Erythroblast (primary cell): ENCODE data around the gene PPP4R2.

ENCODE experiments used
- GATA1 ChIP-seq: IDR thresholded peaks from 2 replicates; pipeline ENCODE4 v1.6.1; 2011; ENCODE audit warnings: low read depth, mild to moderate bottlenecking, control low read depth, low read length, moderate library complexity
- POLR2A ChIP-seq: IDR thresholded peaks from 2 replicates; pipeline ENCODE4 v1.6.1; 2011; ENCODE audit warnings: mild to moderate bottlenecking, low read length

- no peak for TF ChIP-seq POLR2A
- no peak for TF ChIP-seq GATA1
Measured at GRCh38 chr3:72982609-72983366, 13.8 kb upstream of the PPP4R2 start.
